ENCODE measurements around the gene MBOAT1.
"Not testable (repeated sequence)": the region's sequence is repeated elsewhere in the genome, so short reads cannot be mapped to it uniquely, and the experiment has no call there.

Gene MBOAT1

GRCh38 chr6:20203561-20204511, 8.4 kb downstream of the MBOAT1 start:
- no peak for DNase-seq (ENCODE audit: low read depth in 2 of 2)

GRCh38 chr6:20202699-20203302, 9.5 kb downstream of the MBOAT1 start:
- no peak for DNase-seq (ENCODE audit: low read depth in 2 of 2)

GRCh38 chr6:20202324-20202658, 10.0 kb downstream of the MBOAT1 start:
- no peak for DNase-seq (ENCODE audit: low read depth in 2 of 2)

- no peak for DNase-seq (ENCODE audit: low read depth in 2 of 2)
Measured at GRCh38 chr6:20200761-20201630, 11.3 kb downstream of the MBOAT1 start.

- no peak for DNase-seq (ENCODE audit: low read depth in 2 of 2)
Measured at GRCh38 chr6:20198775-20199174, 13.5 kb downstream of the MBOAT1 start.

GRCh38 chr6:20198156-20198774, 14.0 kb downstream of the MBOAT1 start:
- DNase-seq (ENCODE audit: low read depth in 2 of 2) = no peak

GRCh38 chr6:20197251-20197650, 15.0 kb downstream of the MBOAT1 start:
- no peak for DNase-seq (ENCODE audit: low read depth in 2 of 2)

GRCh38 chr6:20192625-20193024, 19.6 kb downstream of the MBOAT1 start:
- DNase-seq (ENCODE audit: low read depth in 2 of 2) = no peak

GRCh38 chr6:20191992-20192391, 20.3 kb downstream of the MBOAT1 start:
- no peak for DNase-seq (ENCODE audit: low read depth in 2 of 2)

GRCh38 chr6:20188630-20189075, 23.6 kb downstream of the MBOAT1 start:
- no peak for DNase-seq (ENCODE audit: low read depth in 2 of 2)

- DNase-seq (ENCODE audit: low read depth in 2 of 2) = no peak
Measured at GRCh38 chr6:20186981-20187380, 25.3 kb downstream of the MBOAT1 start.

GRCh38 chr6:20183706-20184105, 28.6 kb downstream of the MBOAT1 start:
- no peak for DNase-seq (ENCODE audit: low read depth in 2 of 2)

- DNase-seq (ENCODE audit: low read depth in 2 of 2) = no peak
Measured at GRCh38 chr6:20182926-20183521, 29.2 kb downstream of the MBOAT1 start.

GRCh38 chr6:20182069-20182468, 30.2 kb downstream of the MBOAT1 start:
- no peak for DNase-seq (ENCODE audit: low read depth in 2 of 2)

- DNase-seq (ENCODE audit: low read depth in 2 of 2) = no peak
Measured at GRCh38 chr6:20180935-20181334, 31.3 kb downstream of the MBOAT1 start.

- DNase-seq (ENCODE audit: low read depth in 2 of 2) = not testable (repeated sequence)
Measured at GRCh38 chr6:20179287-20180045, 32.8 kb downstream of the MBOAT1 start.

- no peak for DNase-seq (ENCODE audit: low read depth in 2 of 2)
Measured at GRCh38 chr6:20178327-20178726, 33.9 kb downstream of the MBOAT1 start.

GRCh38 chr6:20175810-20176410, 36.4 kb downstream of the MBOAT1 start:
- DNase-seq (ENCODE audit: low read depth in 2 of 2) = no peak

GRCh38 chr6:20173833-20174792, 38.2 kb downstream of the MBOAT1 start:
- DNase-seq (ENCODE audit: low read depth in 2 of 2) = no peak

All from stimulated activated CD4-positive, alpha-beta T cell treated with anti-CD3 and anti-CD28 coated beads, Interleukin-1b, Interleukin-23, amount 100 ng/mL, for 1 hour (primary cell).